Stimulated activated CD8-positive, alpha-beta memory T cell treated with anti-CD3 and anti-CD28 coated beads, Interleukin-7, amount 100 ng/mL, for 1 hour (primary cell): ENCODE results near the gene GSDMA.
"Not testable (repeated sequence)": the region's sequence is repeated elsewhere in the genome, so short reads cannot be mapped to it uniquely, and the experiment has no call there.

ENCODE experiments used
- DNase-seq, 2 donors: peaks; one replicate each; pipeline ENCODE4 v3.0.0-alpha.2; 2020; ENCODE audit warnings: low read depth in 2 of 2

Gene GSDMA

DNA sequence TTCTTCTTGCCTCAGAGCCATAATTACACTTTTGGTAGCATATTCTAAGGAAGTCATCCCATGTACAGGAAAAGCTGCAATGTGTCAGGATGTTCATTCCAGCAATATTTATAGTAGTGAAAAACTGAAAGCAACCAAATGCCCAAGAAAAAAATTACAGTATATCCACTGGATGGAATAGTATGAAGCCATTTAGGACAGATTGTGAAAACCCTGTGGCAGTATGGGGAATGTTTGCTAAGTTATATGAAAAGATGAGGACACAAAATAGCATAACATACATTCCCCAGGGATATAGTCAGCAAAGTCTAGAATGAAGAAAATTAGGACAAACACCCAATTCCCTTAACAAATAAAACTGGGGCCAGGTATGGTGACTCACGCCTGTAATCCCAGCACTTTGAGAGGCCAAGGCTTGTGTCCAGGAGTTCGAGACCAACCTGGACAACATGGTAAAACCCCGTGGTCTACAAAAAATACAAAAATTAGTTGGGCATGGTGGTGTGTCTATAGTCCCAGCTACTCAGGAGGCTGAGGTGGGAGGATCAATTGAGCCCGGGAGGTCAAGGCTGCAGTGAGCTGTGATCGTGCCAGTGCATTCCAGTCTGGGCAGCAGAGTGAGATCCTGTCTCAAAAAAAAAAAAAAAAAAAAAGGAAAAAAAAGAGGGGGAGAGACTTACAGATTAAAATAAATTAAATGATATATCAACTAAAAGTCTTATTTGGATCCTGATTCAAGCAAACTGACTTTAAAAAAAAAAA is 33.0 kb upstream of the GSDMA start:
- DNase-seq, result no peak

DNA sequence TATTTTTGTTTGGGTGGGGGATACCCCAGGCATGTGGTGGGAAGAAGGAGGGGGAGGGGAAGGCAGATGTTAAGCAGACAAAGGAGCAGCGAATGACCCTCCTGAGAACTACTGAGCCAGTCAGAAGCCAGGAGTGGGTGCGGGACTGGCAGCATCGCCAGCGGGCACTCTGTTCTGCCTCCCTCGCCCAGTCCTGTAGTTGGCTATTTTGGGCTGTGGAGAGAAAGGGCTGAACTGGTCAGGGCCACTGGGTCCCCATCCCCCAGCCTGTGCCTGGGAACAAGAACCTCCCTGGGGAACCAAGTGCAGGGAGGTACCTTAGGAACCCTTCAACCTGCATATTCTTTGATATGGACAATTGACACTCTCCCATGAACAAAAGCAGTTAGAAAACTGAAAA is 28.9 kb upstream of the GSDMA start:
- DNase-seq, result no peak

- no peak for DNase-seq
These were observed 28.5 kb upstream of the GSDMA start for GRCh38 chr17:39934324-39934723.

- no peak for DNase-seq
These were observed 26.9 kb upstream of the GSDMA start for GRCh38 chr17:39935909-39936308.

DNA sequence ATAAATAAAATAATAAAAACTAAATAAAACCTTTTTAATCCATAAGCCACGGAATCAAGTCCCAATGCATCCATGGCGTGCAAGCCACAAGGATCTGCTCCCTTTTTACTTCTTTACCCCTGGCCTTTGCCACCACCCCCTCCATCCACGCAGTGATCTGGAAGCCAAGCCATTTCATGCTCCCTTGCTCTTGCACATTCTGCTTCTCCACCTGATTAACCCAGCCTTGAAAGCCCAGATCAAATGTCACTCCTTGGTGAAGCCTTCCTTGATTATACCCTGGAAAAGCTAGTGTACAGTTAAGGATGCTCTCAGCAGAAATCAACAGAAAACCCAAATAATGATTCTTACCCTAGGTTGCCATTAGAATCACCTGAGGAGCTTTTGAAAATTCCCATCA is 25.4 kb upstream of the GSDMA start:
- no peak for DNase-seq

- DNase-seq, result no peak
These were observed 24.5 kb upstream of the GSDMA start for GRCh38 chr17:39938140-39938869.

- DNase-seq, result no peak
These were observed 23.7 kb upstream of the GSDMA start for GRCh38 chr17:39939106-39939505.

- DNase-seq, result no peak
These were observed 23.0 kb upstream of the GSDMA start for GRCh38 chr17:39939588-39940419.

- DNase-seq, result no peak
These were observed 19.0 kb upstream of the GSDMA start for GRCh38 chr17:39943702-39944392.

GRCh38 chr17:39944393-39944711 is 18.5 kb upstream of the GSDMA start:
- no peak for DNase-seq

GRCh38 chr17:39946551-39947330 is 16.1 kb upstream of the GSDMA start:
- no peak for DNase-seq

DNA sequence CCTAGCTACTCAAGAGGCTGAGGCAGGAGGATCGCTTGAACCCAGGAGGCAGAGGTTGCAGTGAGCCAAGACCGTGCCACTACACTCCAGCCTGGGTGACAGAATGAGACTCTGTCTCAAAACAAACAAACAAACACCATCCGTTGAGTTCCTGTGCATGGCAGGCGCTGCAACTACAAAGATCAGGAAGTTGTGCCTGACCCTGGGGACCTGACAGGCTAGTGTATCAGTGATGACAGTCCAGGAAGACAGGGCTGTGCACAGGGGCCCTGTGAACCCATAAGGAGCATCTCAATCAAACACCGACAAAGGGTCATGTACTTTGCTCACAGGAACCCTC is 14.3 kb upstream of the GSDMA start:
- DNase-seq, result not testable (repeated sequence)

DNA sequence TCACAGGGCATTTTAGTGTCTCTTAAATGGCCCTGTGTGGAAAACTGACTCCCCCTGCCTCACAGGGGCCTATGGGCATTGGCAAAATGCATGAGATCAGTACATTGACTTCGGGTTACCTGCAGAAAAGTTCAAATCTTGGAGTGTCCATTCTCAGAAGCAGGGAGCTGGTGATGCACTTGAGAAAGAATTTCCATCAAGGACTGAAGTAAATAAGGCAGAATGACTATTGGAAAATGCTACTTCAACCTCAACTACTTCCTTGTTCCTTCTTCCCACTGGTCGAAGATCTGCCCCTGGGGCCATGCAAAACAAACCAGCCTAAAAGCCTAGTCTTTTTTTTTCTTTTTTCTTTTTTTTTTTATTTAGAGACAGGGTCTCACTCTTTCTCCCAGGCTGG is 13.8 kb upstream of the GSDMA start:
- no peak for DNase-seq

GRCh38 chr17:39950871-39951348 is 11.9 kb upstream of the GSDMA start:
- DNase-seq, result no peak

DNA sequence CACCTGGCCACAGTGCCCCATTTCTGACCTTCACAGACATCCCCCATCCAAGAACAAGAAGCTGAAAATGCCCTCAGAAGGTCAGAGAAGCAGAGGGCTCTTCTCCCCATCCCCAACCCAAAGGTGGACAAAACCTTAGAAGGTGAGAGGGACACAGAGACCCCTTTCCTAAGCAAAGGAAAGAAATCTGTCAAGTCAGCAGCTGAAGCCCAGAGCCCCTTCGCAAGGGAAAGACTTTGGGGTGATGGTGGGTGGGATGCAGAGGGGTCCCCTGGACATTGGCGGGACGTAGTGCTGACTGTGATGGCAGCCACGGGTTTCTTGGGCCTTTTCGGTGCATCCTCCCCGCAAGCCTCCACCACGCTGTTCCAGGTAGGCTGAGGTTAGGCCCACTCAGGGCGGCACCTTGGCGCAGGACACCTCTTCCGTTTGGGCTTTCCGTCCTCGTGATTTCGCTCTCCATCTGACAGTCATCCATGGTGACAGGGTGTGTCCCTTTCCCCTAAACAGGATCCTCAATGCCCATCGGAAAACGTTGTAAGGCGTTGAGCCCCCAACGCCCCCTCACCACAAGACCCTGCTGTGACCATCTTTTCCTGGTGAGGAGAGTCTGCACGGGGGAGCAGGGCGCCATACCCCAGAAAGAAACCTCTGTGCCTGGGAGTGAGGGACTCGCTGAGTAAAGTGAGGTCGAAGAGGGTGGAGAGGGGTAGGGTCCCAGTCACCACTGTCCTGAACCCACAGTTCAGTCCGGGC is 10.7 kb upstream of the GSDMA start:
- DNase-seq, result no peak

DNA sequence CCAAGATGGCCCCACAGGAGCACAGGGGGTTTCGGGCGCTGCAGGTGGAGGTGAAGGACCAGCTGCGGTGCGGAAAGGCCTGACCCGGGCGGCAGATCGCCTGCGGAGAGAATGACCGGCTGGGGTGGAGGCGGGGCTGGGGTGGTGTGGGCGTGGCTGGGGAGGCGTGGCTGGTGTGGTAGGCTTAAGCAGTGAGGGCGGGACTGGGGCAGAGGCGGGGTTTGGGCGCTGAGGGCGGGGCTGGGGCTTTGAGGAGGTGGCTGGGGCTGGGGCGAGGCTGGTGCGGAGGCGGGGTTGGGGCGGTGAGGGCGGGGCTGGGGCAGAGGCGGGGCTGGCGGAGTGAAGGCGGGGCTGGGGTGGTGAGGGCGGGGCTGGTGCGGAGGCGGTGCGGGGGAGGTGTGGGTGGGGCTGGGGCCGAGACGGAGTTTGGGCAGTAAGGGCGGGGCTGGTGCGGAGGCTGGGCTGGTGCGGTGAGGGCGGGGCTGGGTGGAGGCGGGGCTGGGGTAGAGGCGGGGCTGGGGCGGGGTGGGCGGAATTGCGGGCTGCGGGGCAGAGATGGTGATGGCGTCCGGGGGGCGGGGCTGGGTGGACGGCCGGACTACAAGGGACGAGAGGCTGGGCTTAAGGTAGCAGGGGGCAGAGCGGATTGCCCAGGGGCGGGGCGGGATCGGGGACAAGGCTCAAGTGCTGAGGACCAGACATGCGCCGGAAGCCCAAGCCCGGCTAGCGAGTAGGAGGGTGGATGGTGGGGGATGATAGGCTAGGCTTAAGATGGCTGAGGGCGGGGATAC is 9.9 kb upstream of the GSDMA start:
- peak; percentile 89 to 95 for DNase-seq

DNA sequence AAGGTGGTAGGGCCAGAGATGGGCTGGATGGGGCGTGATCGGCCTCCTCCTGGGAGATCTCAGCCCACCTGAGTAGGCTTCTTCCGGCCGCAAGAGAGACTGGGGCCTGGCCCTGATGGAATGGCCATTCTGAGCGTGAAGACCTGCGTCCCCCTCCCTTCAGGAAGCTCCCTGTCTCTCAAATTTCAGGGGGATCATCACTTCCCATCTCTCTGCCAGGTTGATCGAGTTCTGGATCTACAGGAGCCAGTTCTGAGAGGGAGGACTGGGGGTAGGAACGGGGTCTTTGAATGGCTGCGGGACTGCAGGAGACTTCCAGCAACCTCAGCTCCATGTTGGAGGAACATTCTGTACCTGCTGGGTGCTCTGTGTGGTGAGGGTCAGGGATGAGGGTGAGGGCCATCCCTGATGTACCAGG is 9.3 kb upstream of the GSDMA start:
- DNase-seq, result no peak

- DNase-seq, result no peak
These were observed 7.9 kb upstream of the GSDMA start for GRCh38 chr17:39954876-39955275.

- no peak for DNase-seq
These were observed 7.0 kb upstream of the GSDMA start for GRCh38 chr17:39955726-39956225.
